H9 (cell line): ENCODE data around the gene NOL11. TPM values are rescaled to one million over a fixed set of nuclear protein-coding genes. Genes with fewer than 3 reads are reported as not detected.

ENCODE experiments used
- DNase-seq: peaks from one replicate; pipeline ENCODE4 v3.0.0-alpha.2; 2017
- H2AFZ ChIP-seq: one replicate; pipeline ENCODE4 v1.6.1; 2013; ENCODE audit warnings: mild to moderate bottlenecking, low read length, control low read depth, moderate library complexity
- H2AK5ac ChIP-seq: 2 replicates; pipeline ENCODE4 v1.6.1; 2013; ENCODE audit warnings: low read length, control low read depth, mixed read lengths; ENCODE audit not compliant: insufficient read length
- H2BK120ac ChIP-seq: one replicate; pipeline ENCODE4 v1.6.1; 2013; ENCODE audit warnings: low read depth, mild to moderate bottlenecking, low read length, control low read depth, inconsistent platforms; ENCODE audit not compliant: poor library complexity, severe bottlenecking
- H2BK12ac ChIP-seq: 2 replicates; pipeline ENCODE4 v1.6.1; 2013; ENCODE audit warnings: low read length, control low read depth, mixed read lengths, low read depth; ENCODE audit not compliant: insufficient read length
- H2BK15ac ChIP-seq: 2 replicates; pipeline ENCODE4 v1.6.1; 2013; ENCODE audit warnings: low read depth, low read length, control low read depth
- H2BK20ac ChIP-seq: one replicate; pipeline ENCODE4 v1.6.1; 2013; ENCODE audit warnings: low read depth, mild to moderate bottlenecking, low read length, control low read depth, inconsistent platforms; ENCODE audit not compliant: poor library complexity, severe bottlenecking
- H2BK5ac ChIP-seq: 2 replicates; pipeline ENCODE4 v1.6.1; 2013; ENCODE audit warnings: low read length, control low read depth, mixed read lengths; ENCODE audit not compliant: insufficient read length
- H3K14ac ChIP-seq: 2 replicates; pipeline ENCODE4 v1.6.1; 2013; ENCODE audit warnings: low read length, control low read depth; ENCODE audit not compliant: insufficient read depth
- H3K18ac ChIP-seq: 2 replicates; pipeline ENCODE4 v1.6.1; 2013; ENCODE audit warnings: low read depth, mild to moderate bottlenecking, mixed read lengths, low read length, control low read depth; ENCODE audit not compliant: insufficient read length
- H3K23ac ChIP-seq: 2 replicates; pipeline ENCODE4 v1.6.1; 2013; ENCODE audit warnings: low read length, control low read depth, mixed read lengths, low read depth; ENCODE audit not compliant: insufficient read length
- H3K23me2 ChIP-seq: 2 replicates; pipeline ENCODE4 v1.6.1; 2013; ENCODE audit warnings: low read depth, mild to moderate bottlenecking, mixed read lengths, low read length, control low read depth; ENCODE audit not compliant: insufficient read length, poor library complexity, severe bottlenecking
- H3K27ac ChIP-seq: 2 replicates; pipeline ENCODE4 v1.5.1; 2013; ENCODE audit warnings: low read length, control low read depth, mixed read lengths, low read depth; ENCODE audit not compliant: insufficient read length
- H3K27me3 ChIP-seq: 2 replicates; pipeline ENCODE4 v1.6.1; 2013; ENCODE audit warnings: low read length, control low read depth, inconsistent platforms; ENCODE audit not compliant: insufficient read depth
- H3K4ac ChIP-seq: 2 replicates; pipeline ENCODE4 v1.6.1; 2013; ENCODE audit warnings: low read depth, mild to moderate bottlenecking, control low read depth, inconsistent platforms, low read length, moderate library complexity
- H3K4me1 ChIP-seq: 2 replicates; pipeline ENCODE4 v1.6.1; 2013; ENCODE audit warnings: low read length, control low read depth, inconsistent platforms; ENCODE audit not compliant: insufficient read depth
- H3K4me2 ChIP-seq: 2 replicates; pipeline ENCODE4 v1.6.1; 2013; ENCODE audit warnings: low read length, control low read depth, mixed read lengths; ENCODE audit not compliant: insufficient read length, insufficient read depth
- H3K56ac ChIP-seq: 2 replicates; pipeline ENCODE4 v1.6.1; 2013; ENCODE audit warnings: low read depth, mild to moderate bottlenecking, mixed read lengths, low read length, control low read depth; ENCODE audit not compliant: insufficient read length
- H3K79me1 ChIP-seq: 2 replicates; pipeline ENCODE4 v1.6.1; 2013; ENCODE audit warnings: low read depth, mild to moderate bottlenecking, moderate library complexity, low read length, control low read depth, inconsistent platforms; ENCODE audit not compliant: insufficient read depth, poor library complexity, severe bottlenecking
- H3K79me2 ChIP-seq: 2 replicates; pipeline ENCODE4 v1.6.1; 2013; ENCODE audit warnings: low read length, control low read depth, inconsistent platforms; ENCODE audit not compliant: insufficient read depth
- H3K9ac ChIP-seq: 2 replicates; pipeline ENCODE4 v1.6.1; 2013; ENCODE audit warnings: low read length, control low read depth, mixed read lengths; ENCODE audit not compliant: insufficient read length; ENCODE audit errors: extremely low read depth
- H3K9me3 ChIP-seq: one replicate; pipeline ENCODE4 v1.6.1; 2013; ENCODE audit warnings: low read depth, low read length, inconsistent platforms; ENCODE audit not compliant: control insufficient read depth
- H3T11ph ChIP-seq: one replicate; pipeline ENCODE4 v1.6.1; 2013; ENCODE audit warnings: mild to moderate bottlenecking, low read length, control low read depth, inconsistent platforms
- H4K20me1 ChIP-seq: one replicate; pipeline ENCODE4 v1.6.1; 2013; ENCODE audit not compliant: control insufficient read depth, insufficient read length, insufficient read depth
- H4K5ac ChIP-seq: 2 replicates; pipeline ENCODE4 v1.6.1; 2013; ENCODE audit warnings: low read depth, mild to moderate bottlenecking, mixed read lengths, low read length, control low read depth; ENCODE audit not compliant: insufficient read length
- H4K8ac ChIP-seq: replicated peaks from 2 replicates; pipeline ENCODE4 v1.6.1; 2013; ENCODE audit warnings: low read length, control low read depth, mixed read lengths, low read depth; ENCODE audit not compliant: insufficient read length
- H4K91ac ChIP-seq: 2 replicates; pipeline ENCODE4 v1.6.1; 2013; ENCODE audit warnings: low read depth, mild to moderate bottlenecking, moderate library complexity, mixed read lengths, low read length, control low read depth; ENCODE audit not compliant: insufficient read length
- H3K27ac Mint-ChIP-seq, 3 experiments: 2 replicates in 2 of 3; 3 replicates in 1 of 3; pipeline ENCODE4 v1.8.0; 2020 to 2021; ENCODE audit warnings: mixed read lengths in 3 of 3, mild to moderate bottlenecking in 1 of 3, moderate library complexity in 1 of 3
- H3K27me3 Mint-ChIP-seq: 2 replicates; pipeline ENCODE4 v1.8.0; 2021; ENCODE audit warnings: low read depth, mild to moderate bottlenecking, moderate library complexity, mixed read lengths
- H3K36me3 Mint-ChIP-seq, 3 experiments: 2 replicates in 2 of 3; 3 replicates in 1 of 3; pipeline ENCODE4 v1.8.0; 2020 to 2021; ENCODE audit warnings: low read depth in 3 of 3, mixed read lengths in 3 of 3; ENCODE audit not compliant: insufficient read depth in 1 of 3
- H3K4me1 Mint-ChIP-seq, 2 experiments: 2 replicates each; pipeline ENCODE4 v1.8.0; 2020; ENCODE audit warnings: mixed read lengths in 2 of 2
- H3K4me3 Mint-ChIP-seq, 2 experiments: 2 replicates in 1 of 2; 3 replicates in 1 of 2; pipeline ENCODE4 v1.8.0; 2020 to 2021; ENCODE audit warnings: mild to moderate bottlenecking in 2 of 2, mixed read lengths in 2 of 2, moderate library complexity in 1 of 2
- H3K9me3 Mint-ChIP-seq, 2 experiments: 2 replicates in 1 of 2; 3 replicates in 1 of 2; pipeline ENCODE4 v1.8.0; 2020; ENCODE audit warnings: mild to moderate bottlenecking in 2 of 2, mixed read lengths in 2 of 2, moderate library complexity in 1 of 2
- CTCF ChIP-seq: fragments of 200-600 bp; sonication (generic); conservative IDR thresholded peaks from 3 replicates; pipeline ENCODE4 v1.8.0; 2021; ENCODE audit warnings: antibody characterized with exemption, mild to moderate bottlenecking
- WGBS: extraction: QIAGEN DNeasy Blood & Tissue Kit; methylation state at CpG from one replicate; pipeline ENCODE4 v1.1.7; 2013; ENCODE audit warnings: missing lambda C conversion rate, low lambda C conversion rate, mixed read lengths; ENCODE audit not compliant: insufficient read length; ENCODE audit errors: extremely low coverage; 5-methylcytosine and 5-hydroxymethylcytosine counted together
- total RNA-seq: library from RNA; stranded (reverse); gene quantifications from 2 replicates; pipeline ENCODE4 v1.2.1, GENCODE V29; 2021

Gene NOL11
- total RNA-seq, 1 experiment from 2014 or later: 114 TPM

GRCh38 chr17:67725373-67725791, 7.6 kb downstream of the NOL11 start:
- Histone ChIP-seq H2BK15ac (no peak overlapping the region), H4K91ac (no peak overlapping the region), H3K79me1 (no peaks in the 10 kb centered on the region), H3K14ac (no peak overlapping the region), H2AK5ac (no peak overlapping the region), H3K9me3 (no peaks in the 10 kb centered on the region), H3K79me2 (no peaks in the 10 kb centered on the region; the same call in 1 of the 2 replicates), H3K4me2 (no peak overlapping the region), H3K9ac (no peak overlapping the region), H4K5ac (no peak overlapping the region), H3K4ac (no peak overlapping the region), H3K27ac (no peak overlapping the region), H4K8ac (no peak overlapping the region), H2BK120ac (no peak overlapping the region), H3T11ph (no peak overlapping the region), H2AFZ (no peak overlapping the region), H2BK12ac (no peak overlapping the region), H2BK5ac (no peak overlapping the region), H3K23ac (no peak overlapping the region), H3K4me1 (no peaks in the 10 kb centered on the region), H2BK20ac (no peak overlapping the region), H3K18ac (no peak overlapping the region), H3K23me2 (no peaks in the 10 kb centered on the region), H3K27me3 (no peaks in the 10 kb centered on the region), H3K56ac (no peak overlapping the region), H4K20me1 (no peaks in the 10 kb centered on the region)
- H3K4me3 Mint-ChIP-seq: no peak overlapping the region
- peaks cover 75 to 98% (median 95%) of the 10 kb centered on the region in 3 experiments for H3K36me3 Mint-ChIP-seq
- DNase-seq: no peak
- peaks cover 4 to 7% of the 10 kb centered on the region in 2 experiments; a peak in 3 of 5 replicates for H3K9me3 Mint-ChIP-seq
- H3K4me1 Mint-ChIP-seq: no peaks in the 10 kb centered on the region
- TF ChIP-seq CTCF: no peak
- no CpG with 5 or more reads among the region's 4 CpGs for WGBS
- H3K27me3 Mint-ChIP-seq: no peaks in the 10 kb centered on the region
- no peak overlapping the region; a peak in 1 of 7 replicates for H3K27ac Mint-ChIP-seq
